ENCODE data around the gene ZNF469.

DNA sequence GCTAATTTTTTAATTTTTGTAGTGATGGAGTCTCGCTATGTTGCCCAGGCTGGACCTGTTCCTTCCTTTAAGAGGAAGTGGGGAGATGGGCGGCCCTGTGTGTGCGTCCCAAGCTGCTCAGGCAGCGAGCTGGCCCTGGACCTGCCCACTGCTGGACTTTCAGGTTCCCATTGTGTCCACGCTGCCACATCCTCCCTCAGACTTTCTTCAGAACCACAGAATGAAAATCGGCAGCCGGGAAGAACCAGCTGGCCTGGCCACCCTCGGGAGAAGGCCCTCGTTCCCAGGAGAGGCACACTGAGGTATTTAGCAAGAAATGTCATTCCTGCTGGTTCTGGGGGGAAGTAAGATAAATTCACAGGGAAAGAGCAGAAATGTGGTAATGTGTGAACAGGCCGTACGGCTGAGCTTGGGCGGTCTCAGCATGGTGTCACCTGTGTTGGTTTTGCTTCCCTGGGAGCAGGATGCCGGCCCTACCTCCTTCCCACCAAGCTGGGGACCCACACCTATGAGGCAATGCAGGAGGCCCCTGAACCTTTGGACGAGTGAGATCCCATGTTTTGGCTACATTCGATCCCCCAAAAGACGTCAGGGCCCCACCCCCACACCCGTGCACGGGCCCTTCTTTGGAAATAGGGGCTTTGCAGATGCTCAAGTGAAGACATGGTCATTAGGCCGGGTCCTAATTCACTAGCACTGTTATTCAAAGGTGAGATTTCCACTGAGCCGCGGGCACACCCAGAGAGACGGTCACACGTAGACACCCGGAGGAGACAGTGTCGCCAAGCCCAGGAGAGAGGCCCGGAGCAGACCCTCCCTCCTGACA is 35.9 kb upstream of the ZNF469 start:
- TF ChIP-seq, protein P1, sequence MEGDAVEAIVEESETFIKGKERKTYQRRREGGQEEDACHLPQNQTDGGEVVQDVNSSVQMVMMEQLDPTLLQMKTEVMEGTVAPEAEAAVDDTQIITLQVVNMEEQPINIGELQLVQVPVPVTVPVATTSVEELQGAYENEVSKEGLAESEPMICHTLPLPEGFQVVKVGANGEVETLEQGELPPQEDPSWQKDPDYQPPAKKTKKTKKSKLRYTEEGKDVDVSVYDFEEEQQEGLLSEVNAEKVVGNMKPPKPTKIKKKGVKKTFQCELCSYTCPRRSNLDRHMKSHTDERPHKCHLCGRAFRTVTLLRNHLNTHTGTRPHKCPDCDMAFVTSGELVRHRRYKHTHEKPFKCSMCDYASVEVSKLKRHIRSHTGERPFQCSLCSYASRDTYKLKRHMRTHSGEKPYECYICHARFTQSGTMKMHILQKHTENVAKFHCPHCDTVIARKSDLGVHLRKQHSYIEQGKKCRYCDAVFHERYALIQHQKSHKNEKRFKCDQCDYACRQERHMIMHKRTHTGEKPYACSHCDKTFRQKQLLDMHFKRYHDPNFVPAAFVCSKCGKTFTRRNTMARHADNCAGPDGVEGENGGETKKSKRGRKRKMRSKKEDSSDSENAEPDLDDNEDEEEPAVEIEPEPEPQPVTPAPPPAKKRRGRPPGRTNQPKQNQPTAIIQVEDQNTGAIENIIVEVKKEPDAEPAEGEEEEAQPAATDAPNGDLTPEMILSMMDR (IDR thresholded peaks at IDR 0.05), result no peak
- TF ChIP-seq EP300 (IDR thresholded peaks at IDR 0.05) (no peak), POLR2AphosphoS5 (IDR thresholded peaks at IDR 0.05) (no peak), POLR2A (IDR thresholded peaks at IDR 0.05) (no peak)

All from gastroesophageal sphincter (tissue), 3 donors.